Activated CD4-positive, alpha-beta T cell treated with anti-CD3 and anti-CD28 coated beads, Interleukin-2, amount 50 U/mL, for 24 hours (primary cell): Measurements from ENCODE around the gene LCP1.

ENCODE experiments used
- DNase-seq, 2 donors: peaks; one replicate each; pipeline ENCODE4 v3.0.0-alpha.2; 2020; ENCODE audit warnings: low read depth in 1 of 2, low spot score in 1 of 2

Gene LCP1

DNA sequence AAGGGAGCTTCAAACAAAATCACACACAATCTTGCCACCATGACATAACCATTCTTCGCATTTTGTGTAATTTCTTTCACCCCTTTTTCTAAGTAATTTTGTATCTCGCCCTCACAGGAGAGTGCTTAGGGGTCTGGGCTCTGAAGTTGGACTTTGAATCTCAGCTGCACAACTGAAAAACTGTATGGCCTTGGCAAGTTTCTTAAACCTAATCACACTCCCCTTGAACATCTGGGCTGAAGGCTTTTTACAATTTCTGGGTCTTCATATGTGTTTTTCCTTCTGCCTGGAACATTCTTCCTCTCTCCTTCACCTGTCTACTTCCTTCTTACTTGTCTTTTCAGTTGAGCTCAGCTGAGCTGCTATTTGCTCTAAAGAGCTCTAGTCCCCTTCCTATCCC is 52.9 kb downstream of the LCP1 start:
- DNase-seq = no peak

DNA sequence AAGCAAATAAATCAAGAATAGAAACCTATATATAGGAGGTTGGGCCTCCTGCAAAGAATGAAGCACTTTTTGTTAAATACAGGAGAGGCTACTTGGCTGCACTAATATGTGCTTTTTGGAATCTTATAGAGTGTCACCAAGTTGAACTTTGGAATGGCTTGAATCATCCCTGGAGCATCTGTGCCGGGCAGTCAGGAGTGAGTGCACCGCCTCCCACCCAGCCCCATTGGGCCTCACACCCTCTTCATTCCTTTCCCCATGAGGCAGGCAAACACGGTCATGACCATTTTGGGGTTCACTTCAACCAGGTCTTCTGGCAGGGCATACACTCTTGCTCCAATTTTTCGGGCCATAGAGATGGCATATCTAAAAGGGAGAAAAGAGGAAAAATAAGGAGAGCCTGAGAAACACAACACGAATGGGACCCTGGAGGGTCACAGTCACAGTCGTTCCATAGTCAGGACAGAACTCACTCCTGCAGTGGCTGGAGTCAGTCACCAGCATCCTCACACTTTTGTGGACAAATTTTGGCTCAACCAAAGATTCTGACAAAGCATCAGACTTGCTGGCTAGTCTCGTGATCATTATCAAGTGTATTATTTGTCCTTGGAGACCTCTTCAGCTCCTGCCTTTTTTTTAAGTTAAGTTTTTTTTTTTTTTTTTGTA is 54.5 kb downstream of the LCP1 start:
- no peak for DNase-seq

DNA sequence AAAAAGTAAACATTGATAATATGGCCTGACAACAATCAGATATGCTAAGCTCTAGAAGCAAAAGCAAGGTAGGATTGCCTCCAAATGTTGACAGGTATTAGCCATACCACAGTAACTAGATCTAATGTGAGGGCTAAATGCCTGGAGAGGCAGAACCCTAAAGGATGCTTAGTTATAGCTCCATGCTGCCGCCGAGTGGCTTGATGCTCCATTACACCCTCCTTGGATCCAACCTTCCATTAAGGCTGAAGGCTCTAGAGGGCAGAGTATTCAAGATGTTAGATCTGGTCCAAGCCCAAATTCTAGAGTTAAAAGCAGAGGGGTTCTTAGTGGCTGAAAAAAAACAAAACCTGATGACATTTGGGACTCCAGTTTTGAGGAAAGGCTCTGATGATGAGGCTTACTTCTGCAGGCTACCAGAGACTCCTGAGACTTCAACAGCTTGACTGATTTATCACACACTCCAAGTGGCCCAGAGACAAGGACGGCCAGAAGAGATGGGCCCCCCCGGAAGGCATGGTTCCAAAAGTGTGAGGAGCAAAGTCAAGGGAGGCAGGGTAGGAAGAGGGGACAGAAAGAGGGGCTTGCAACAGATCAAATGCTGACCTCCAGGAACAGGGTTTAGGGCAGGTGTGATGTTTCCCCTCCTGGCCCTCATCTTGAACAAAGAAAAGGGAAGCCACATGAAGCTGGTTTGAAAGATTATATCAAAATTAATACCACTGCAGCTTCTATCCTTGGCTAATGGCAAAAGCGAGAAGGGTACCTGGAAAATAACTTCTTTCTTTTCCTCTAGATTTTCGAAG is 55.2 kb downstream of the LCP1 start:
- DNase-seq = peak in 1 of 2 donors; percentile 50

DNA sequence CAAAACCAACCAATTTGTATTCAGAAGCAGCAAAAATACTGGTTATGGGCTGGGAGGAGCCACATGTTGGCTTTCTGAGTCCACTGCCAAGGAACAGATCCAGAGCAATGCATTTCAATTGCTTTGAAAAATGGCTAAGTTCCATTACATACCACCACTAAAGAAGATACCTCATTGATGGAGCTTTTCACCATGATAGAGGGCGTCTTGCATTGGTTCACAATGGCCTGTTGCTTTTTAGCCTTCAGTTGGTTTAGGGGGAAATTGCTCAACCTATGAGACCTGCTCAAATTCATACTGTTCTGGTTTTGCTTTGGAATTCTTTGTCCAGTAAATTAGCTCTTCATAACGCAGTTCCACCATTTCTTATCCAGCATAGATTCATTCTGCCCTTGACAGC is 55.9 kb downstream of the LCP1 start:
- DNase-seq = no peak

DNA sequence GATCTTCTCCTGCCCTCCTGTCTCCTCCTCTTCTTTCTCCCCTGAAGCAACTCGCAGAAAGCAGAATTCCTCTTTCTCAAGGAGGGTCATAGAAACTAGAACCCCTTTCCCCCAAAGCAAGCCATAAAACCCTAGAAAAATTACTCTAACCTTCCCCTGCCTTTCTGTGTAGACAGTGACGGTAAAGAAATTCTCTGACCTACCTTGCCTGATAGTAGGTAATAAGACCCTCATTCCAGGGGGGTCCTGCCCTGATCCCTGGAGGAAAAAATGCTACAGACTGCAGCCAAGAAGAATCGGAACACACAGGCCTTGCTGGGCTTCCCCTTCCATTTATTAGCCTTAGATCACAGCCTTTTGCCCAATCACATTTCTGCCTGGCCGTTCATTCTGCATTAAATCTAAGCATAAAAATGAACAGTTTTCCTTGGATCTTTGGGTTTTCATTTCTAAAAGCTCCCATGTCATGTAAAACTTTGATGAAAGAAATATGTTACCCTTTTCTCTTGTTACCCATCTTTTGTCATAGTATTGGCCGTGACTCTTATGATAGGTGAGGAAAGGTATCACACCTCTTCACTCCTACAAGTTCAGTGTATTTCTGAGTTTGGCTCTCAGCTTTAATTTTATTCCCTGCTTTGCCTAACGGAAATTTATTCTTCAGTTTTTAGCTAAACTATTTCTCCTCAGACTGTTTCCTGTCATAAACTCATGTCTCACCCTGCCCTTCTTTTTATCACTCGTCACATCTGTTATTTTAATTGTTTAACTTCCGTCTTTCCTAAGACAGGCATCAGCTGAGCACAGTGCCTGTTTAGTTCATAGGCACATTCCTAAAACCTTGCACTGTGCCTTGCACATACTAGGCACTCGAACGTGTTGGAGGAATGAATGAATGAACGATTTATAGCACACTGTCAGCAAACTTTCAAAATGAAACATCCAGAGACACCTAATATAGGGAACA is 56.7 kb downstream of the LCP1 start:
- DNase-seq = no peak

DNA sequence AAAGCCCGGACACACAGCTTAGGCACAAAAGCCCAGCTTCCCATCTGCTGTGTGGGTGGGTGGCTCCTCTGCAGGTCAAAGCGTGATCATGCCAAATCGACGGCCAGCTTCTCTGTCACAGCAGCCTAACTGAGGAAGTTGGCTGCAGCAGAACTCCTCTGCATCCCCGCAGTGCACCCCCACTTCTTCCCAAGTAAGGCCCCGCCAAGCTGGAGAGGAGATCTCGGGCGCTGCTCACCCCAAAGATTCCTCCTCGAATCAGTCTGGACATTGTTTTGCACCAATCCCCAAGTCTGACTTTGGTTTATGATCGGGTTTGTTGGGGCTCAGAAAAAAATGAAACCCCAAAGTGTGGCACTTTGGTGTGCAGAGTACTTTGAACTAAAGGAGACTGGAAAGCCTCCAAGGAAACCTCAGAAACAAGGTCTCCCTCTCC is 57.4 kb downstream of the LCP1 start:
- no peak for DNase-seq

DNA sequence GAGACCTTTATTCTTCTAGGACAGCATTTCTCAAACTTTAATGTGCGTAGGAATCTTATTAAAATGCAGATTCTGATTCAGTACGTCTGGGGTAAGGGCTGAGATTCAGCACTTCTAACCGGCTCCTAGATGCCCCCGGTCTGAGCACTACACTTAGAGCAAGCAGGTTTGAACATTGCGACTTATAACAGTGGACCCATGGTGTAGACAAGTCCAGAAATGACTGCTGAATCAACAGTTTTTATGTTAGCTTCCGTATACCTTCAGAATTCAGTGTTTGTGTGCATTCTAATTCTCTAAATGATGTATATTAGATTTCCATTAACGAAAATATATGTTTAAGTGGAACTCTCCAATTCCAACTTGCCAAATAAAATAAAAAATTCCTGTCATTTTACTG is 59.7 kb downstream of the LCP1 start:
- DNase-seq = no peak

DNA sequence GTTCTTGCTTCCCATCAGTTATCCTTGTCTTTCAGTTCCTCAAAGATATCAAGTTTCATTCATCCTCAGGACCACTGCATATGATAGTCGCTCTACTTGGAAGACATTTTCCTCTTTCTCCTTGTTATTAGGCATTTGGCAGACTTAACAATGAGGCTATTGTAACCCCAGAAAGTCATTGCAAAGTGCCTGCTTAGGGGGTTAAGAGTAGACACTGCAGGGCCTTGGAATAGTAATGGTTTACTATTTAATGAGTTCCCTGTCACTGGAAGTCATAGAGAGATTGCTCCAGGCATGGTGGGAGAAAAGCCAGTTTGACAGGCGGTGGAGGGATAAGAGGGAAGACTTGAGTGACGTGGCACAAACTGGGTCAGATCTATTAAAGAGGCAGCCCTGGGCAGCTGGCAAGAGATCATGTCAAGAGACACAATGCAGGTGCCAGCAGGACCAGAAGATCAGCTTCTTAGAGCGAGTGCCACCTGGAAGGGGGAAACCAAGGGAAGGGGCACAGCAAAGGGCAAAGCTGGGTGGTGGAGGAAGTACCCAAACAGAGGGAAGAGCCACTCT is 60.3 kb downstream of the LCP1 start:
- DNase-seq = no peak

DNA sequence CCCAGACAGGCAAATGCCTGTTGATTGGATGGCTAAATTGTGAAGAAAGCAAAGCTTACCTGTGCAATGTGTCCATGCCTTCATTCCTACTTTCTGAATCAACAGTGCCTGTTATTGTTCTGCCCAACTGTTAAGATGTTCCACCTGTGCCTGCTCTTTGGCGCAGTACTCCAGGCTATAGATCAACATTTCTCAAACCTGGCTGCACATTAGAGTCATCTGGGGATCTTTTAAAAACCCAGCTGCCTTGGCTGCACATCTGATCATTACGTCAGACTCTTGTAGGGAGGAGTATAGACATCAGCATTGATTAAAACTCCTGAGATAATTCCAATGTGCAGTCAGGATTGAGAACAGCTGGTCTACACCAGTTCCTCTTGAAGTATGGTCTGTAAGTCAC is 60.9 kb downstream of the LCP1 start:
- no peak for DNase-seq

DNA sequence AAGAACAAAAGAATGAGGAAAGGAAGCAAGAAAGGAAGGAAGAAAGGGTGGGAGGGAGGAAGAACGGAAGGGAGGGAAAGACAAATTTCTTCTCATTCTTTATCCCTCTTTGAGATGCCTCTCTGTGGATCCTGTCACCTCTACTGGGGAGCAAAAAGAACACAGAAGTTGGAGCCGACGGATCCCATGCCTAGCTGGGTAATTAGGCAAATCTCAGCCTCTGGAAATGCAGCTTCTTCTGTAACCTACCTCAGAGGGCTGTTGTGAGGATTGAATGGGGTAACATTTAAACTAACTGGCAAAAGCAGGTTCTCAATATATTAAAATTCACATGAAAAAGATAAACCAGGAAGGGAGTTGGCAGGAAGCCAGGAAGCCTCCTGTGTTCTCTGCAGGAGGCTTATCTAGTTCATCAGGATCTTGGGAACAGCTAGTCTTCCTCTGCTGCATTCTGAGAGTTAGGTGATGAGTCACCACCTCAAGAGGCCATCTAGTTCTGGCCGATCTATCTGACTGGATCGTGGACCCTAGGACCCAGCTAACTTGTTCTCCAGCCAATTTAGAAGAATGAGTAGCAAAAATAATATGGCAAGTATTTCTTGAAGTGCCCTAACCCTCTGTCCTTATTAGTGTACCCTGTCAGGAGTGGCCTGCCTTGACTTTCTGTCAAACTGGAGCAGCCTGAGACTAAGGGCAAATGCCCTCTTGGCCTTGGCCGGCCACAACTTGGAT is 61.9 kb downstream of the LCP1 start:
- DNase-seq = no peak

DNA sequence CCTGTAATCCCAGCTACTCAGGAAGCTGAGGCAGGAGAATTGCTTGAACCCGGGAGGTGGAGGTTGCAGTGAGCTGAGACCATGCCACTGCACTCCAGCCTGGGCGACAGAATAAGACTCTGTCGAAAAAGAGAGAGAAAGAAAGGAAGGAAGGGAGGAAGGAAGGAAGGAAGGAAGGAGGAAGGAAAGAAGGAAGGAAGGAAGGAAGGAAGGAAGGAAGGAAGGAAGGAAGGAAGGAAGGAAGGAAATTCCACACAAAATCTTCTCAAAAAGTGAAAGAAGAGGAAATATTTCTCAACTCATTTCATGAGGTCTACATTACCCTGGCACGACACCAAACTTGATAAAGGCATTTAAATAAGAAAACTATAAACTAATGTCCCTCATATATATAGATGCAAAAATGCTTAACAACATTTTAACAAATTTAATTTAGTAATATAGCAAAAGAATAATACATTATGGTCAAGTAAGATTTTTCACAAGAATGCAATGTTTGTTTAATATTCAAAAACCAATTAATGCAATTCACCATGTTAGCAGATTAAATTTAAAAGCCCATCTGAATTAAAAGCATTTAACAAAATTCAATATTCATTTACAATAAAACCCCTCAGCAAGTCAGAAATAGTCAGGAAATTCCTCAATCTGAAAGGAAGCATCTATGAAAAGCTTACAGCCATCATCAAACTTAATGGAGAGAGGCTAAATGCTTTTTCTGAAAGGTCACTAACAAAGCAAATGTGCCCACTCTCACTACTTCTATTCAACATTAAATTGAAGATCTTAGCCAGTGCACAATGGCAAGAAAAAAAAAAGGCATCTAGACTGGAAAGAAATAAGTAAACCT is 65.1 kb downstream of the LCP1 start:
- no peak for DNase-seq

DNA sequence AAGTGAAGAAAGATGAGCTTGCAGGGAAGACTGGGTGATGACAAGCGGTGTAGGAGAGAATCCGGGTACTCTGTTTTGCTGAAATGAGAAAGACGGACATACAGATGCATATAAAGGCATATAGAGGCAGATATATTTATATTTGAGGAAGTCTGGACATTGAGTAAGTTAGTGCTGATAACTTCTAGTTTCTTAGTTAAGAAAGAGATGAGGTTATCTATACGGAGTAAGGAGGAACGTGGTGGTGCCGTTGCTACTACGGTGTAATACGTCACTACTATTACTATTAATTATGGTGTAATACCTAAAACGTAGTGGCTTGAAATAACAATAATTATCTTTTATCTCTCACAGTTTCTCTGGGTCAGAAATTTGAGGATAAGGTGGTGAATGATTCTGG is 67.4 kb downstream of the LCP1 start:
- DNase-seq = no peak

DNA sequence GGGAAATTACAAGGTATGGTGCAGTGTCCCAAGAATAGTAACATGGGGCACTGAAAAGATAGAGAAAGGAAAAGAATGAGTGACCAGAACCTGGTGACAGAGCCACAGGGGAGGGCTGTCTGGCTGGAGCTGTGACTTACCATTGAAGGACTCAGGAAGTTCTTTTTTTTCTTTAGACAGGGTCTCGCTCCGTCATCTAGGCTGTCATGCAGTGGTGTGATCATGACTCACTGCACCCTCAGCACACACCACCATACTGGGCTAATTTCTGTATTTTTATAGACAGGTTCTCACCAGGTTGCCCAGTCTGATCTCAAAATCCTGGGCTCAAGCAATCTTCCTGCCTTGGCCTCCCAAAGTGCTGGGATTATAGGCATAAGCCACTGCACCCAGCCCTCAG is 68.4 kb downstream of the LCP1 start:
- no peak for DNase-seq

DNA sequence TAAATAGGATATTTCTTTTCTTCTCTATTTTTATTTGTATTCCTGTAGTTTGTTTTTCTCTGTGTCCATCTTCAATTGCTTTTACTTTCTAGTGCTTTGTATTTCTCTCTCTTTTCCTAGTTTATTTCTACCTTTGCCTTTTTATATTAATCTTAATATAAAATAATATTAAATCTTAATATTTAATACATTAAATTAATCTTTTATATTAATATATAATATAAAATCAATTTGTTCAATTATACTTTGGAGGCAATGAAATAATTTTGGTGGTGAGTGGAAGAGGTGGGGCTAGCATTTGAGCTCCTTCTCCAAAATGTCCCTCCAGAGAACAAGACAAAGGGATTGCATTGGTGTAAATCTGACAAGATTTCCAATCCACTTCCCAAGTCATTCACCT is 70.8 kb downstream of the LCP1 start:
- no peak for DNase-seq

DNA sequence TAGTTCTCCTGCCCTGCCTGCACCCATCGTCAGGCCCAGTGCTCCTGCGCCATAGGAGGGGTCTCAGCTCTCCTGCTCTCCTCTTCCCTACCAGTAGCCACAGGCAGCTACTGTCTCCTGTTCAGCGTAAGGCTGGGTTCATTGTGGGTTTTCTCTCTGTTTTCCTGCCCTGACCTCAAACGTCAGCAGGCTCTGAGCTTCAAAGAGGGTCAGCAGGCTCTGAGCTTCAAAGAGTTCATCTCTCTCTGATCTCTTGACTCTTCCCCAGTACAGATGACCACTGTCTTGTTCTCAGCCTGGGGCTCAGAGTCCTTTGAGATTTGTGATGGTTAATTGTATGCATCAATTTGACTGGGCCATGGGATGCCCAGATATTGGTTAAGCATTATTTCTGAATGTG is 72.5 kb downstream of the LCP1 start:
- no peak for DNase-seq

DNA sequence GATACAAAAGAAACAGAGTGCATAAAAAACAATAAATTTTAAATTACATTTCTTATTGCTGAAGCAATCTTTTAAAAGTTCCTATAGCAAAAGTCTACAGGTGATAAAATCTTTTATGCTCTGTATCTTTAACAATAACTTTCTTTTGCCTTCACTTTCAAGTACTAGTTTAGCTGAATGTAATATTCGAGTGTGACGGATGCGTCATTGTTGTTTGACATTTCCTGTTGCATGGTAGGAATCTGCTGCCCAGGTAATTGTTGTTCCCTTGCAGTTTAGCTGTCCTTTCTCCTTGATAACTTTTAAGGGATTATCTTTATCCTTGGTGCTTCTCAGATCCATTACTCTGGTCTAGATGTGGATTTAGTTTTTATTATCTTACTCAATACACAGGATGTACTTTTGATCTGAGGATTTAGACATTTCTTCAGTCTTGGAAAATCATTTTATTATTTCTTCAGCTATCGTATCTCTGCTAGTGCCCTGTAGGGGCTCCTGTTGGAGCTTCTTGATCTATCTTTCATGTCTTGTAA is 75.1 kb downstream of the LCP1 start:
- no peak for DNase-seq

DNA sequence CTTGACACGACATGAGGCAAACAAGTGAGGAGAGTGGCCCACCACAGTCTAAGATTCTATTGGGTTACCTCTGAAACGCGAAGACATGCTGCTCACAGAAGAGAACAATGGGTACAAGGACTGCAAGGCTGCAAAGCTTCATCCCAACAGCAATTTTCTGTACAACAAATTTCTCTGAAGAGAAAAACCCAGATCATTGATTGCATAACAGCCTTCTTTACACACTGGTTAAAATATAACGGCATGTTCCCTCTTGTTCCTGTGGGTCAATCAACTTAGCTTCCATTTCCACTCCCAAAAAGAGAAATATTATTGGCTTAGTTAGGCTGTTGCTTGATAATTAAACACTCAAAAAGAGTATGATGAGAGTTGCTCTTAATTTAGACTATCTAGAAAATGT is 77.1 kb downstream of the LCP1 start, which contains the start of gene CPB2:
TSS of gene CPB2 (minus strand) at position 166 of the 400 bp plus-strand sequence. CDS start at position 142, 24 bp downstream.
- no peak for DNase-seq

DNA sequence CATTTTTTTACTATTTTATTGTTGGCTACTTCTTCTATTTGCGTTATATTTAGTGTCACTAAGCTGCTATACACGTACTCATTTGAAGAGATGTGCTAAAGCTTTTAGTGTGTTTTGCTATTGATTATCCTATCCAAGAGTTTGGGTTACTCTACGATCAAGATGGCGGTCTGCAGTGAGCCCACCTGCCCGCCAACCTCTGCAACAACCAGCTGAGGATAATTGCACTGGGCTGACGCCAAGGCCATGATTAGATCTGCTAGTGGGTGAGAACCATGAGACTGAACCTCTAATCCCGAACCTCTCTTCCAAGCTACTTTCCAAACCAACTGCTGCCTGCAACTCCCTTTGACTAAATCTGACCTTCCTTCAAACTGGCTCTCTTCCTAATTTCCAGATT is 78.9 kb downstream of the LCP1 start:
- no peak for DNase-seq

DNA sequence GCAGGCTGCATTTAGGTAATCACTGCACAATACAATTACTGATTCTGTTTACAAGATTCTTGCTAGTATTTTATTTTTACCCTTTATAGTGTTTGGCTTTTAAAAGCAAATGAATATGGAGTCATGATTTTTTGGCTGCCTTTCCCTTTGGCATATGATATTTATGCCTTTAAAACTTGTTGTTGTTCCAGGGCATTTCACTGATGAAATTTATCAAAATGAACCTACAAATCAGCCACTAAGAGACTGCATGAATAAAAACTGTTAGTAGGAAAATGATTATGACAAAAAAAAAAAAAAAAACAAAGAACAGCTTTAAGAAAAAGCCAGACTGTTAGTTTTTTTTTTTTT is 79.7 kb downstream of the LCP1 start:
- DNase-seq = no peak
